GF-D8 (cell line): Measurements from ENCODE around the gene IL1RN.

Source experiments
- DNase-seq: peaks from one replicate; lab custom pipeline; 2025; lab: John Stamatoyannopoulos, UW

The IL1RN gene

GRCh38 chr2:113104054-113104611 is 23.3 kb upstream of the IL1RN start:
- DNase-seq = no peak

- DNase-seq = no peak
These were observed 22.2 kb upstream of the IL1RN start for GRCh38 chr2:113105047-113105785.

GRCh38 chr2:113111121-113111520 is 16.3 kb upstream of the IL1RN start:
- DNase-seq = no peak

- peak; percentile 7 for DNase-seq
These were observed 15.5 kb upstream of the IL1RN start for GRCh38 chr2:113111823-113112287.

- DNase-seq = no peak
These were observed 15.0 kb upstream of the IL1RN start for GRCh38 chr2:113112441-113112840.

GRCh38 chr2:113112871-113113270 is 14.5 kb upstream of the IL1RN start:
- no peak for DNase-seq

- no peak for DNase-seq
These were observed 13.6 kb upstream of the IL1RN start for GRCh38 chr2:113113807-113114206.

GRCh38 chr2:113114224-113114945 is 13.0 kb upstream of the IL1RN start:
- DNase-seq = no peak

GRCh38 chr2:113114996-113115395 is 12.4 kb upstream of the IL1RN start:
- DNase-seq = no peak

- peak; percentile 24 for DNase-seq
These were observed 11.1 kb upstream of the IL1RN start for GRCh38 chr2:113116100-113116958.

GRCh38 chr2:113117541-113118262 is 9.7 kb upstream of the IL1RN start:
- DNase-seq = no peak

GRCh38 chr2:113118263-113118657 is 9.1 kb upstream of the IL1RN start:
- no peak for DNase-seq

GRCh38 chr2:113119111-113119510 is 8.3 kb upstream of the IL1RN start:
- DNase-seq = no peak

- no peak for DNase-seq
These were observed 6.5 kb upstream of the IL1RN start for GRCh38 chr2:113120861-113121260.

GRCh38 chr2:113122364-113122763 is 5.0 kb upstream of the IL1RN start:
- DNase-seq = no peak

GRCh38 chr2:113123726-113124125 is 3.7 kb upstream of the IL1RN start:
- DNase-seq = no peak

- peak; percentile 31 for DNase-seq
These were observed 3.0 kb upstream of the IL1RN start for GRCh38 chr2:113124181-113124961.

GRCh38 chr2:113124984-113125855 is 2.2 kb upstream of the IL1RN start:
- DNase-seq = no peak
